Measurements from ENCODE around the gene PLPP2. TPM values are rescaled to one million over a fixed set of nuclear protein-coding genes. Genes with fewer than 3 reads are reported as not detected.

PLPP2 gene
- total and polyA plus RNA-seq, 11 donors = 0.09 to 4.1 (median 0.99) TPM

DNA sequence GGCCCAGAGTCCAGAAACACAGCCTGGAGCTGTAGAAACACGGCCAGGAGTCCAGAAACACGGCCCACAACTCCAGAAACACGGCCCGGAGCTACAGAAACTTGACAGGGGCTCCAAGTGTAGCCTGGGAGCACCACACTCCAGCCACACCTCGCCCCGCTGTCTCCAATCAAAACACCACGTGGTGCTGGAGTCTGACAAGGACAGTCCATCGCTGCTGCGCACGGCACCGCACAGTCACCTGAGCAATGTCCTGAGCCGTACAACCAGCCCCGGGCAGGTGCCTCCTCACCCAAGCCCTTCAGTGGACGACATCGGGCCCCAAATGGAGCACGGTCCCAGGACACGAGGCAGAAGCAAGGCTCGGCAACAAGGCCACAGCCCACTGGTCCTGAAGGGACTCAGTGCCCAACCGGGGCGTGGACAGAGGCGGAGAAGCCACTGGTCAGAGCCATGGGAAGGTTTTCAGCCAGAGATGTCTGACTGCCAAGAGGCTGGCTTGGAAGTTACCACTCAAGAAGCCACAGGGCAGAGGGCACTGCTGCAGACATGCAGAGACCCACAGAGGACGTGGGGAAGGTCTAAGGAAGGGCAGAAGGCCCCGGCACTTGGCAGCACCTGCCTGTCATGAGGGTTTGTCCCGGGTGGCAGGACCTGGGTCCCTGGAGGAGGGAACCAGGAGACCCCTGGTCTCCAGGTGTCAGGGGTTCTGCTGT, 19.7 kb upstream of the PLPP2 start:
- Histone ChIP-seq H3K4me1 (peaks cover 0 to 8% (median 0%) of the 10 kb centered on the region in 12 donors), H3K27ac (peak overlapping the region; percentile 60 to 94 (median 84)), H3K9me3 (no peaks in the 10 kb centered on the region), H3K4me3 (peak overlapping the region; percentile 40 to 58 (median 49)), H3K27me3 (no peaks in the 10 kb centered on the region), H3K36me3 (peaks cover 0 to 75% (median 63%) of the 10 kb centered on the region in 9 donors)
- TF ChIP-seq, protein P1, sequence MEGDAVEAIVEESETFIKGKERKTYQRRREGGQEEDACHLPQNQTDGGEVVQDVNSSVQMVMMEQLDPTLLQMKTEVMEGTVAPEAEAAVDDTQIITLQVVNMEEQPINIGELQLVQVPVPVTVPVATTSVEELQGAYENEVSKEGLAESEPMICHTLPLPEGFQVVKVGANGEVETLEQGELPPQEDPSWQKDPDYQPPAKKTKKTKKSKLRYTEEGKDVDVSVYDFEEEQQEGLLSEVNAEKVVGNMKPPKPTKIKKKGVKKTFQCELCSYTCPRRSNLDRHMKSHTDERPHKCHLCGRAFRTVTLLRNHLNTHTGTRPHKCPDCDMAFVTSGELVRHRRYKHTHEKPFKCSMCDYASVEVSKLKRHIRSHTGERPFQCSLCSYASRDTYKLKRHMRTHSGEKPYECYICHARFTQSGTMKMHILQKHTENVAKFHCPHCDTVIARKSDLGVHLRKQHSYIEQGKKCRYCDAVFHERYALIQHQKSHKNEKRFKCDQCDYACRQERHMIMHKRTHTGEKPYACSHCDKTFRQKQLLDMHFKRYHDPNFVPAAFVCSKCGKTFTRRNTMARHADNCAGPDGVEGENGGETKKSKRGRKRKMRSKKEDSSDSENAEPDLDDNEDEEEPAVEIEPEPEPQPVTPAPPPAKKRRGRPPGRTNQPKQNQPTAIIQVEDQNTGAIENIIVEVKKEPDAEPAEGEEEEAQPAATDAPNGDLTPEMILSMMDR (IDR thresholded peaks at IDR 0.05) = no peak
- TF ChIP-seq POLR2A (IDR thresholded peaks at IDR 0.05) = no peak
- intact Hi-C loops (cut with DNase I) = loop anchor here in 1 of 10 donors (2.0 kb wide), 1 partner anchor 32 kb away; no protein-coding TSS in a partner anchor
- peak in 1 of 5 donors; percentile 48 for DNase-seq
- peak in 2 of 4 donors; percentile 43 to 48 for ATAC-seq
- 52 to 84% (median 77%) methylated on average over 19 to 24 of the region's 24 CpGs for WGBS, 4 donors

DNA sequence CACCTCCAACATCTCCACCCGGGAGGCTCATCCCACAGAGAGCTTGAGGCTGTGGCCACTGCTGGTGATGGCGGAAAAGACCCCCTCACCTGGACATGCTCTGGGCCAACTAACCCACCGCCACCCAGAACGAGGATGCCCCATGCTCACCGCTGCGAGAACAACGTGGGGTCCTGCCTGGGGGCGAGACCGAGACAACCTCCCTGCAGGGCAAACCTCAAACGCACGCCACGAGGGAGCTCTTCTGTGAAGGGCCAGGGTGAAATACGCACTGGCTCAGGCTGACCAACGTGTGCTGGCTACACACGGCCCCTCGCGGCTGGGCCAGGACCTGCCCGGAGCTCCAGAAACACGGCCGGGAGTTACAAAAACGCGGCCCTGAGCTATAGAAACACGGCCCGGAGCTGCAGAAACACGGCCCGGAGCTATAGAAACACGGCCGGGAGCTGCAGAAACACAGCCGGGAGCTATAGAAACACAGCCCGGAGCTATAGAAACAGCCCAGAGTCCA, 19.0 kb upstream of the PLPP2 start:
- H3K4me3 ChIP-seq = peak overlapping the region; percentile 40 to 58 (median 49)
- H3K9me3 ChIP-seq = no peaks in the 10 kb centered on the region
- H3K36me3 ChIP-seq = peaks cover 0 to 75% (median 63%) of the 10 kb centered on the region in 9 donors
- intact Hi-C loops (cut with DNase I) = loop anchor here in 1 of 10 donors (2.0 kb wide), 1 partner anchor 33 kb away; no protein-coding TSS in a partner anchor
- no peak for TF ChIP-seq POLR2A (IDR thresholded peaks at IDR 0.05)
- TF ChIP-seq, protein P1 (IDR thresholded peaks at IDR 0.05) = no peak
- WGBS, 4 donors = 54 to 76% (median 66%) methylated on average over 23 to 30 of the region's 30 CpGs
- peak overlapping the region in 11 of 12 donors; percentile 74 to 94 (median 85) for H3K27ac ChIP-seq
- H3K4me1 ChIP-seq = peaks cover 0 to 8% (median 0%) of the 10 kb centered on the region in 12 donors
- DNase-seq = peak in 1 of 5 donors; percentile 16
- H3K27me3 ChIP-seq = no peaks in the 10 kb centered on the region
- ATAC-seq = no peak

- intact Hi-C loops (cut with DNase I) = no loop called here
- H3K9me3 ChIP-seq = no peaks in the 10 kb centered on the region
- peaks cover 0 to 74% (median 56%) of the 10 kb centered on the region in 9 donors for H3K36me3 ChIP-seq
- ATAC-seq (no peak), DNase-seq (no peak)
- WGBS, 4 donors = 64 to 100% (median 74%) methylated on average over 1 to 14 of the region's 14 CpGs
- peaks cover 0 to 8% (median 0%) of the 10 kb centered on the region in 12 donors for H3K4me1 ChIP-seq
- H3K27ac ChIP-seq = peak overlapping the region in 11 of 12 donors; percentile 5 to 89 (median 79)
- TF ChIP-seq POLR2A (IDR thresholded peaks at IDR 0.05) = no peak
- TF ChIP-seq, protein P1 (IDR thresholded peaks at IDR 0.05) = no peak
- H3K4me3 ChIP-seq = peak overlapping the region; percentile 15 to 53 (median 46)
- no peaks in the 10 kb centered on the region for H3K27me3 ChIP-seq
These were observed 18.0 kb upstream of the PLPP2 start for GRCh38 chr19:309206-309565.

Measured in heart left ventricle (tissue), 16 donors.